ENCODE data around the gene SP7.

SP7 gene

GRCh38 chr12:53288322-53288721 is 47.8 kb downstream of the SP7 start:
- DNase-seq, result no peak
- Histone ChIP-seq H3K36me3 (peaks cover 87% of the 10 kb centered on the region), H3K4me3 (ENCODE audit: low read depth, low read length) (no peak overlapping the region), H3K27ac (no peak overlapping the region), H3K9me3 (ENCODE audit: severe bottlenecking) (no peaks in the 10 kb centered on the region), H3K27me3 (ENCODE audit: insufficient read depth, low read depth, severe bottlenecking) (no peaks in the 10 kb centered on the region)
- TF ChIP-seq, protein P1, sequence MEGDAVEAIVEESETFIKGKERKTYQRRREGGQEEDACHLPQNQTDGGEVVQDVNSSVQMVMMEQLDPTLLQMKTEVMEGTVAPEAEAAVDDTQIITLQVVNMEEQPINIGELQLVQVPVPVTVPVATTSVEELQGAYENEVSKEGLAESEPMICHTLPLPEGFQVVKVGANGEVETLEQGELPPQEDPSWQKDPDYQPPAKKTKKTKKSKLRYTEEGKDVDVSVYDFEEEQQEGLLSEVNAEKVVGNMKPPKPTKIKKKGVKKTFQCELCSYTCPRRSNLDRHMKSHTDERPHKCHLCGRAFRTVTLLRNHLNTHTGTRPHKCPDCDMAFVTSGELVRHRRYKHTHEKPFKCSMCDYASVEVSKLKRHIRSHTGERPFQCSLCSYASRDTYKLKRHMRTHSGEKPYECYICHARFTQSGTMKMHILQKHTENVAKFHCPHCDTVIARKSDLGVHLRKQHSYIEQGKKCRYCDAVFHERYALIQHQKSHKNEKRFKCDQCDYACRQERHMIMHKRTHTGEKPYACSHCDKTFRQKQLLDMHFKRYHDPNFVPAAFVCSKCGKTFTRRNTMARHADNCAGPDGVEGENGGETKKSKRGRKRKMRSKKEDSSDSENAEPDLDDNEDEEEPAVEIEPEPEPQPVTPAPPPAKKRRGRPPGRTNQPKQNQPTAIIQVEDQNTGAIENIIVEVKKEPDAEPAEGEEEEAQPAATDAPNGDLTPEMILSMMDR (IDR thresholded peaks at IDR 0.05; ENCODE audit: low read depth, low read length), result no peak

- H3K36me3 ChIP-seq, result peaks cover 87% of the 10 kb centered on the region
- no peak overlapping the region for H3K27ac ChIP-seq
- TF ChIP-seq, protein P1 (IDR thresholded peaks at IDR 0.05; ENCODE audit: low read depth, low read length), result peak; percentile 82
- no peaks in the 10 kb centered on the region for H3K9me3 ChIP-seq (ENCODE audit: severe bottlenecking)
- DNase-seq, result peak; percentile 69
- H3K27me3 ChIP-seq (ENCODE audit: insufficient read depth, low read depth, severe bottlenecking), result no peaks in the 10 kb centered on the region
- no peak overlapping the region for H3K4me3 ChIP-seq (ENCODE audit: low read depth, low read length)
Observed at GRCh38 chr12:53287741-53288216, 48.4 kb downstream of the SP7 start.

DNA sequence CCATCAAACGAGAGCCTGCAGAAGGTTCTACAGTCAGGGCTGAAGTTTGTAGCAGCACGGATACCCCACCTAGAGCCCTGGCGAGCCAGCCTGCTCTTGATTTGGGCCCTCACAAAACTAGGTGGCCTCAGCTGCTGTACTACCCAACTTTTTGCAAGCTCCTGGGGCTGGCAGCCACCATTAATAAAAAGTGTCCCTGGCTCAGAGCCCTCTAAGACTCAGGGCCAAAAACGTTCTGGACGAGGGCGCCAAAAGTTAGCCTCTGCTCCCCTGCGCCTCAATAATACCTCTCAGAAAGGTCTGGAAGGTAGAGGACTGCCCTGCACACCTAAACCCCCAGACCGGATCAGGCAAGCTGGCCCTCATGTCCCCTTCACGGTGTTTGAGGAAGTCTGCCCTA is 49.7 kb downstream of the SP7 start:
- Histone ChIP-seq H3K4me3 (ENCODE audit: low read depth, low read length) (no peak overlapping the region), H3K27ac (no peak overlapping the region), H3K36me3 (peaks cover 87% of the 10 kb centered on the region), H3K27me3 (ENCODE audit: insufficient read depth, low read depth, severe bottlenecking) (no peaks in the 10 kb centered on the region), H3K9me3 (ENCODE audit: severe bottlenecking) (no peaks in the 10 kb centered on the region)
- no peak for DNase-seq
- TF ChIP-seq, protein P1 (IDR thresholded peaks at IDR 0.05; ENCODE audit: low read depth, low read length), result no peak

DNA sequence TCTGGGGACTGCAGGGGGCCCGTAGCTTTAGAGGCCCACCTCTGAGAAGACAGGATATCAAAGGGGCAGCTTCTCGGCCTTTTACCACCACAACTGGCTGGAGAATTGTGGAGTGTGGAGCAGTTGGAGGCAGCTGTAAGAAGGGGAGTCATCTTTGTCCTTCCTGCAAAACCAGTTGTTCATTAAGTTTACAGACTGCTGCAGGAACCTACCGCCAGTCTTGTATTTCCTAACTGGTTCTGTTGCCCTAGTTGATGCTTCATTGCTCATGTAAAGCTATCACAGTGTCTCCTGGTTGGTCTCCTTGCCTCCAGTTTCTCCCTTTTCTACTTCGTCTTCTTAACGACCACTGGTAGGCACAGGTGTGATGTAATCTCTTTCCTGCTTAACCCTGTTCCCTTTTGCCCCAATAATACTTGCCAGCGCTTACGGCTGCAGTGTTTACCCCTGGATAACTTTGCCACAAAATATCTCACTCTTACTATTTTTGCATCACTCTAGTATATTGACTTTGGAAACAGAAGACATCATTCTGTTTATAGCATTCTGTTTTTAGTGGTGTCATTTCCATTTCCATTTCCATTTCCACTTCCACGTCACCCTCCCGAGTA is 56.2 kb downstream of the SP7 start:
- peaks cover 96% of the 10 kb centered on the region for H3K36me3 ChIP-seq

GRCh38 chr12:53279283-53279869 is 56.8 kb downstream of the SP7 start:
- no peak overlapping the region for H3K27ac ChIP-seq
- peaks cover 96% of the 10 kb centered on the region for H3K36me3 ChIP-seq
- no peak for DNase-seq
- no peak overlapping the region for H3K4me3 ChIP-seq (ENCODE audit: low read depth, low read length)
- TF ChIP-seq, protein P1 (IDR thresholded peaks at IDR 0.05; ENCODE audit: low read depth, low read length), result no peak
- H3K27me3 ChIP-seq (ENCODE audit: insufficient read depth, low read depth, severe bottlenecking), result no peaks in the 10 kb centered on the region
- no peaks in the 10 kb centered on the region for H3K9me3 ChIP-seq (ENCODE audit: severe bottlenecking)

More for the DNA sequence above, 56.2 kb downstream of the SP7 start:
- H3K27ac ChIP-seq, result no peak overlapping the region
- H3K4me3 ChIP-seq (ENCODE audit: low read depth, low read length), result no peak overlapping the region
- no peaks in the 10 kb centered on the region for H3K27me3 ChIP-seq (ENCODE audit: insufficient read depth, low read depth, severe bottlenecking)
- DNase-seq, result no peak
- TF ChIP-seq, protein P1 (IDR thresholded peaks at IDR 0.05; ENCODE audit: low read depth, low read length), result no peak
- no peaks in the 10 kb centered on the region for H3K9me3 ChIP-seq (ENCODE audit: severe bottlenecking)
